HG03097 (cell line): Measurements from ENCODE around the gene MTHFD1L.

ENCODE experiments used
- ATAC-seq: cut with Tn5 transposase; IDR thresholded peaks from one replicate; pipeline ENCODE4 v1.9.1; 2021; ENCODE audit not compliant: unreplicated experiment, low FRiP score

MTHFD1L gene

GRCh38 chr6:151139524-151139923, 274.0 kb downstream of the MTHFD1L start:
- no peak for ATAC-seq

- no peak for ATAC-seq
These were observed 275.3 kb downstream of the MTHFD1L start for GRCh38 chr6:151140767-151141166.

- no peak for ATAC-seq
These were observed 276.2 kb downstream of the MTHFD1L start for GRCh38 chr6:151141685-151142084.

GRCh38 chr6:151142676-151143075, 277.2 kb downstream of the MTHFD1L start:
- ATAC-seq: no peak

GRCh38 chr6:151143337-151143736, 277.8 kb downstream of the MTHFD1L start:
- ATAC-seq: no peak

- ATAC-seq: no peak
These were observed 278.3 kb downstream of the MTHFD1L start for GRCh38 chr6:151143806-151144205.

- ATAC-seq: no peak
These were observed 281.8 kb downstream of the MTHFD1L start for GRCh38 chr6:151147118-151147832.

- no peak for ATAC-seq
These were observed 282.6 kb downstream of the MTHFD1L start for GRCh38 chr6:151148111-151148510.

GRCh38 chr6:151149793-151150192, 284.3 kb downstream of the MTHFD1L start:
- ATAC-seq: no peak
